Endothelial cell of umbilical vein (primary cell): Measurements from ENCODE around the gene TMEM126A. TPM values are rescaled to one million over a fixed set of nuclear protein-coding genes. Genes with fewer than 3 reads are reported as not detected.

Experiments
- BruUV-seq: library from RNA; stranded (reverse); fragments of 400-500 nt; replicated peaks from 2 replicates; lab custom pipeline; 2021; lab: Mats Ljungman, UMichigan
- CTCF ChIA-PET: fragments of 300-600, 350-600 bp; sonication (Branson Sonifier 250); formaldehyde crosslinking; loops from one replicate; lab custom pipeline; 2021; ENCODE audit warnings: antibody characterized with exemption, inconsistent platforms; lab: Charles Lee
- POLR2A ChIA-PET: fragments of 300-600, 350-600 bp; sonication (Branson Sonifier 250); formaldehyde crosslinking; loops from one replicate; lab custom pipeline; 2021; ENCODE audit warnings: antibody characterized with exemption, inconsistent platforms; lab: Charles Lee
- DNase-seq: peaks from one replicate; pipeline ENCODE4 v3.0.0-alpha.2; 2011; ENCODE audit warnings: low read depth, low spot score
- FAIRE-seq: peaks from 2 replicates; lab custom pipeline; 2011; peaks lifted over from hg19 to GRCh38; lab: Jason Lieb, UNC
- H2AFZ ChIP-seq: 2 replicates; pipeline ENCODE4 v1.6.0; 2012; ENCODE audit warnings: low read depth, low read length, control low read depth, inconsistent platforms
- H3K27ac ChIP-seq: 2 replicates; pipeline ENCODE4 v1.5.1; 2011; ENCODE audit warnings: low read depth, mild to moderate bottlenecking, control low read depth, low read length, moderate library complexity; ENCODE audit not compliant: insufficient read depth
- H3K27me3 ChIP-seq, 2 experiments: 2 replicates each; pipeline versions ENCODE4 v1.6.0 to v1.6.1; 2011; ENCODE audit warnings: low read length in 2 of 2, mixed read lengths in 1 of 2; ENCODE audit not compliant: control insufficient read depth in 2 of 2, insufficient read depth in 2 of 2
- H3K36me3 ChIP-seq, 2 experiments: 2 replicates in 1 of 2; 3 replicates in 1 of 2; pipeline ENCODE4 v1.5.1; 2011; ENCODE audit warnings: low read length in 2 of 2, mild to moderate bottlenecking in 1 of 2, moderate library complexity in 1 of 2; ENCODE audit not compliant: control insufficient read depth in 2 of 2, insufficient read depth in 2 of 2; ENCODE audit errors: extremely low read depth in 1 of 2
- H3K4me1 ChIP-seq: 3 replicates; pipeline ENCODE4 v1.5.1; 2011; ENCODE audit warnings: mild to moderate bottlenecking, low read length; ENCODE audit not compliant: control insufficient read depth, insufficient read depth; ENCODE audit errors: extremely low read depth
- H3K4me2 ChIP-seq: 2 replicates; pipeline ENCODE4 v1.6.1; 2011; ENCODE audit warnings: low read length, control low read depth, mixed read lengths; ENCODE audit not compliant: insufficient read depth
- H3K4me3 ChIP-seq, 3 experiments: fragments of 200-600 bp in 1 of 3; sonication (generic), shearing (Covaris generic) in 1 of 3; replicated peaks in 1 of 3; 2 replicates each; pipeline ENCODE4 v1.5.1; 2011 to 2016; ENCODE audit warnings: control low read depth in 3 of 3, low read length in 3 of 3, mild to moderate bottlenecking in 2 of 3, inconsistent platforms in 1 of 3, low read depth in 1 of 3, moderate library complexity in 1 of 3; ENCODE audit not compliant: insufficient read depth in 1 of 3
- H3K79me2 ChIP-seq: 2 replicates; pipeline ENCODE4 v1.6.0; 2012; ENCODE audit warnings: low read length, inconsistent platforms; ENCODE audit not compliant: control insufficient read depth, insufficient read depth
- H3K9ac ChIP-seq: replicated peaks from 2 replicates; pipeline ENCODE3; 2011; ENCODE audit warnings: low read length, control low read depth; ENCODE audit not compliant: insufficient read depth; ENCODE audit errors: extremely low read depth
- H3K9me1 ChIP-seq: replicated peaks from 3 replicates; pipeline ENCODE4 v1.6.0; 2011; ENCODE audit warnings: mild to moderate bottlenecking, low read length; ENCODE audit not compliant: control insufficient read depth, insufficient read depth; ENCODE audit errors: extremely low read depth
- H3K9me3 ChIP-seq: replicated peaks from 2 replicates; pipeline ENCODE4 v1.5.1; 2012; ENCODE audit warnings: low read length, inconsistent platforms; ENCODE audit not compliant: control insufficient read depth, insufficient read depth
- H4K20me1 ChIP-seq: replicated peaks from 2 replicates; pipeline ENCODE3; 2011; ENCODE audit warnings: mild to moderate bottlenecking, low read length; ENCODE audit not compliant: control insufficient read depth, insufficient read depth; ENCODE audit errors: extremely low read depth
- EZH2 ChIP-seq: IDR thresholded peaks from 2 replicates; pipeline ENCODE4 v1.6.1; 2012; ENCODE audit warnings: borderline replicate concordance, low read depth, mild to moderate bottlenecking, moderate library complexity, low read length, inconsistent platforms; ENCODE audit not compliant: severe bottlenecking
- FOS ChIP-seq: IDR thresholded peaks from 2 replicates; pipeline ENCODE4 v1.6.1; 2011; ENCODE audit warnings: mild to moderate bottlenecking, low read length, moderate library complexity, borderline replicate concordance; ENCODE audit not compliant: insufficient read depth
- GATA2 ChIP-seq: IDR thresholded peaks from 2 replicates; pipeline ENCODE4 v1.7.0; 2011; ENCODE audit warnings: low read depth, mild to moderate bottlenecking, moderate library complexity, mixed read lengths, low read length; ENCODE audit not compliant: insufficient read length, insufficient read depth
- JUN ChIP-seq: IDR thresholded peaks from 2 replicates; pipeline ENCODE4 v1.6.1; 2011; ENCODE audit warnings: borderline replicate concordance, low read depth; ENCODE audit not compliant: insufficient read length, insufficient read depth
- MYC ChIP-seq: IDR thresholded peaks from one replicate; pipeline ENCODE4 v1.6.1; 2011; ENCODE audit warnings: mild to moderate bottlenecking, low read depth, low read length
- POLR2A ChIP-seq: IDR thresholded peaks from 2 replicates; pipeline ENCODE4 v1.6.1; 2012; ENCODE audit warnings: low read depth, mild to moderate bottlenecking, control low read depth, low read length
- POLR2AphosphoS5 ChIP-seq: IDR thresholded peaks from 2 replicates; pipeline ENCODE4 v1.6.1; 2012; ENCODE audit warnings: low read depth, mild to moderate bottlenecking, control low read depth, low read length, moderate library complexity; ENCODE audit not compliant: insufficient read depth
- dilution Hi-C: fragments of 300-500 bp; cut with MboI; formaldehyde crosslinking; loops from one replicate; pipeline ENCODE4 v1.15.0; 2019; ENCODE audit warnings: low sequenced_read_pairs; ENCODE audit not compliant: extremely low pct_ligation_motif_present
- intact Hi-C: fragments of 100-400 bp; cut with micrococcal nuclease; formaldehyde crosslinking; loops from one replicate; pipeline ENCODE4 v1.10.0; 2022
- polyA plus RNA-seq, 4 experiments: library from polyadenylated mRNA; depleted of rRNA in 3 of 4; stranded (reverse) in 3 of 4; unstranded in 1 of 4; fragments of >200 nt; gene quantifications; 2 replicates each; pipeline versions ENCODE4 v1.2.1 to v1.2.3, GENCODE V29; 2011 to 2012; ENCODE audit warnings: missing spikeins in 1 of 4
- total RNA-seq: library from RNA; stranded (reverse); gene quantifications from 2 replicates; pipeline ENCODE4 v1.2.3, GENCODE V29; 2021
- TF ChIP-seq, protein P1 (sequence below), 2 donors: IDR thresholded peaks; 1 replicate in 1 of 2; 2 replicates in 1 of 2; pipeline ENCODE4 v1.5.1; 2011; ENCODE audit warnings: low read length in 2 of 2, mild to moderate bottlenecking in 2 of 2, moderate library complexity in 2 of 2, control low read depth in 1 of 2, inconsistent platforms in 1 of 2, low read depth in 1 of 2; ENCODE audit not compliant: insufficient read depth in 1 of 2; ENCODE audit errors: extremely low read depth in 1 of 2
- TF ChIP-seq, protein P2 (sequence below): IDR thresholded peaks from 2 replicates; pipeline ENCODE4 v1.6.1; 2011; ENCODE audit not compliant: insufficient read depth, insufficient read length

TMEM126A gene
- total and polyA plus RNA-seq, 2 donors (not counting 3 experiments of a cell fraction or from before 2014, with no cell fraction given), result 35.3 to 45.8 TPM

DNA sequence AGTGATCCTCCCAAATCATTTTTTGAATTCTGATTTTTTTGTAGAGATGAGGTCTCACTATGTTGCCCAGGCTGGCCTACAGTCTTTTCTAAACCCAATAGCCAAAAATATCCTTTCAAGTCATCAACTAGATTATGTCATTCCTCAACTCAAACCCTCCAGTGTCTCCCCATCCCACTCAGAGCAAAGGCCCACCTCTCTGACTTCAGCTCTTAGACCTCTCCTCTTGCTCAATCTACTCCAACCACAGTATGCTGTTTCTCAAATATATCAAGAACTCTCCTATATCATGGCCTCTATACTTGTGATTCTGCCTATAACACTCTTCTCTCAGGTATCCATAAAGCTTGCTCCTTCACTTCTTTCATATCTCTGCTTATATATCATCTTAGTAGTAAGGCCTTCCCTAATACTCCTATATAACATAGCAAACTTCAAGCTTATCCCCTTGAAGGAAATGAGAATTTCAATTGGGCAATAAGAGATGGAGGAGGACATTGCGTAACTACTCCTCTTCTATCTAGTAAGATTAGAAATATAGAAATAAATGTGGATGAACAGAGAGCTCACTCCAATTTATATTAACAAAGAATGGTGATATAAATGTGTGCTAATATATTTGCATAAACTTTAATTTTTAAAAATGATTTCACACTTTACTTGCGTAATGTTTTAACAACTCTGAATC lies 45.1 kb upstream of the TMEM126A start:
- no peak for DNase-seq
- ChIA-PET CTCF (interaction anchor here (1.6 kb wide), 1 partner anchor 26 kb away, joined by 4 read pairs; the partner anchor contains the start of gene TMEM126B), POLR2A (no interaction called here)
- intact Hi-C loops, result no loop called here
- Histone ChIP-seq H3K79me2 (no peaks in the 10 kb centered on the region), H3K4me1 (no peaks in the 10 kb centered on the region), H3K9me3 (no peaks in the 10 kb centered on the region), H3K4me2 (no peak overlapping the region), H3K4me3 (no peak overlapping the region), H3K36me3 (no peaks in the 10 kb centered on the region), H2AFZ (no peak overlapping the region), H3K27ac (no peak overlapping the region), H4K20me1 (no peaks in the 10 kb centered on the region), H3K27me3 (no peaks in the 10 kb centered on the region), H3K9ac (no peak overlapping the region), H3K9me1 (no peaks in the 10 kb centered on the region)
- no peak for FAIRE-seq
- no TSS peak for BruUV-seq
- no peak for TF ChIP-seq POLR2AphosphoS5
- TF ChIP-seq GATA2, result no peak
- TF ChIP-seq, protein P1, sequence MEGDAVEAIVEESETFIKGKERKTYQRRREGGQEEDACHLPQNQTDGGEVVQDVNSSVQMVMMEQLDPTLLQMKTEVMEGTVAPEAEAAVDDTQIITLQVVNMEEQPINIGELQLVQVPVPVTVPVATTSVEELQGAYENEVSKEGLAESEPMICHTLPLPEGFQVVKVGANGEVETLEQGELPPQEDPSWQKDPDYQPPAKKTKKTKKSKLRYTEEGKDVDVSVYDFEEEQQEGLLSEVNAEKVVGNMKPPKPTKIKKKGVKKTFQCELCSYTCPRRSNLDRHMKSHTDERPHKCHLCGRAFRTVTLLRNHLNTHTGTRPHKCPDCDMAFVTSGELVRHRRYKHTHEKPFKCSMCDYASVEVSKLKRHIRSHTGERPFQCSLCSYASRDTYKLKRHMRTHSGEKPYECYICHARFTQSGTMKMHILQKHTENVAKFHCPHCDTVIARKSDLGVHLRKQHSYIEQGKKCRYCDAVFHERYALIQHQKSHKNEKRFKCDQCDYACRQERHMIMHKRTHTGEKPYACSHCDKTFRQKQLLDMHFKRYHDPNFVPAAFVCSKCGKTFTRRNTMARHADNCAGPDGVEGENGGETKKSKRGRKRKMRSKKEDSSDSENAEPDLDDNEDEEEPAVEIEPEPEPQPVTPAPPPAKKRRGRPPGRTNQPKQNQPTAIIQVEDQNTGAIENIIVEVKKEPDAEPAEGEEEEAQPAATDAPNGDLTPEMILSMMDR (IDR thresholded peaks at IDR 0.05; ENCODE audit: extremely low read depth in 1 of 2, insufficient read depth in 1 of 2, low read depth in 1 of 2, low read length in 2 of 2), result no peak
- no peak for TF ChIP-seq POLR2A
- TF ChIP-seq MYC, result no peak
- TF ChIP-seq JUN, result no peak
- TF ChIP-seq EZH2, result no peak
- no peak for TF ChIP-seq FOS
- TF ChIP-seq, protein P2, sequence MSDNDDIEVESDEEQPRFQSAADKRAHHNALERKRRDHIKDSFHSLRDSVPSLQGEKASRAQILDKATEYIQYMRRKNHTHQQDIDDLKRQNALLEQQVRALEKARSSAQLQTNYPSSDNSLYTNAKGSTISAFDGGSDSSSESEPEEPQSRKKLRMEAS, result no peak
- dilution Hi-C loops, result no loop called here
